CD4-positive, alpha-beta T cell treated with Interleukin-1 beta for 1 hour (primary cell): ENCODE data around the gene NSFL1C.

Source experiments
- DNase-seq, 2 donors: peaks; one replicate each; pipeline ENCODE4 v3.0.0-alpha.2; 2020 to 2022

Gene NSFL1C

DNA sequence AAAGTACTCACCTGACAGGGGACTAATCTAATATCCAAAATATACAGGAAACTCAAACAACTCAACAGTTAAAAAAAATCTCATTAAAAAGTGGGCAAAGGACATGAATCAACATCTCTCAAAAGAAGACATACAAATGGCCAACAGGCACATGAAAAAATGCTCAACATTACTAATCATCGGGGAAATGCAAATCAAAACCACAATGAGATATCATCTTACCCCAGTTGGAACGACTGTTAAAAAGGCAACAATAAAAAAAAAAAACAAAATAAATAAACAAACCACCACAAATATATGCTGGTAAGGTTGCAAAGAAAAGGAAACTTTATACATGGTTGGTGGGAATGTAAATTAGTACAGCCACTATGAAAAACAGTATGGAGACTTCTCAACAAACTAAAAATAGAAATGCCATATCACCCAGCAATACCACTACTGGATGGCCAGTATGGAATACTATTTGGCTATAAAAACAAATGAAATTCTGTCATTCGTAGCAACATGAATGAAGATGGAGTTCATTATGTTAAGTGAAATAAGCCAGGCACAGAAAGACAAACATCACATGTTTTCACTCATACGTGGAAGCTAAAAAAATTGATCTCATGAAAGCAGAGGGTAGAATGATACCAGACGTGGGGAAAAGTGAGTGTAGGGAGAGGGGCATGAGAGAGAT lies 17.9 kb upstream of the NSFL1C start:
- DNase-seq = no peak

DNA sequence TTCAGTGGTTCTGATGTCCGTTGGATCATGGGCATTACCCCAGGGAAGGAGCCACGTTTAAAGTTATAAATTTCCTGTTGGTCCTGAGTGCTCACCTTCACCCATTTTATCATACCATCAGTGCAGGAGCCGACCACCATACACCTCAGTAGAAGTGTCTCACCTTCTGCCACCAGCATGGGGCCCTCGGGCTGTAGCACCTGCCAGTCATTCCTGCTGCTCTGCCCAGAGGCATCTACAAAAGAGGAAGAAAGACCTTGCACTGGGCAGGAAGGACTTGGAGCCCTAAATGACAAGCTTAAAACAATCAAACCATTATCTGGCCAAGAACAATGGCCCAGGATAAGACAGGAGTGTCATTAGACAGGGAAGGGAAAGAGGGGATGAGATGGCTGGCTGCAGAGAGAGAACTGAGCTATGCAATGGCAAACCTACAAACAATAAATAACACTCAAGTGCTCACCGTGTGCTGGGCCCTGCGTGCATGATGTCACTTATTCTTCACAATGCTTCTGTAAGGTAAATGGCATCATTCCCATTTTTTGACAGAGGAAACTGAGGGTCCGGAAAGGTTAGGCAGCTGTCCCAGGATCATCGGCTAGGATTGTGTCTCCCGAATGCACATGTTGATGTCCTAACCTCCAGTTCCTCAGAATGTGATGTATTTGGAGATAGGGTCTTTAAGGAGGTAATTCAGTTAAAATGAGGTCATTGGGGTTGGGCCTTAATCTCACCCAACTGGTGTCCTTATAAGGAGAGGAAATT lies 13.4 kb upstream of the NSFL1C start:
- no peak for DNase-seq

DNA sequence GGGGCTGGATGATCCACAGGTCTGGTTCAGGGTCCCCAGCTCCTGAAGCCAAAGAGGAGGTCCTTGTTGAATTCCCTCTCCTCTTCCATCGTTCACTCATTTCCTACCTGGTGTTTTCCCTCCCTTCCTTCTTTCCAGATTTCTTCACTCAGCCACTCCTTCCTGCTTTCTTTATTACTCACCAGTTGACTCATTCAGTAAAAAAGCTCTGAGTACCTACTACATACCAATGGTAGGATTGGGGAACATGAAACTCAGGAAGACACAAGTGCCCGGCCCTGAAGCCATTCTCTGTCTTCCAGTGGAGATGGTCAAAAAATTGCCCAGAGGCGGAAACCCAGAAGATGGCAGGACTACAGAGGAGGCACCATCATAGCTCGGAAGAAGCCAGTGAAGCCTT lies 11.9 kb upstream of the NSFL1C start:
- no peak for DNase-seq

DNA sequence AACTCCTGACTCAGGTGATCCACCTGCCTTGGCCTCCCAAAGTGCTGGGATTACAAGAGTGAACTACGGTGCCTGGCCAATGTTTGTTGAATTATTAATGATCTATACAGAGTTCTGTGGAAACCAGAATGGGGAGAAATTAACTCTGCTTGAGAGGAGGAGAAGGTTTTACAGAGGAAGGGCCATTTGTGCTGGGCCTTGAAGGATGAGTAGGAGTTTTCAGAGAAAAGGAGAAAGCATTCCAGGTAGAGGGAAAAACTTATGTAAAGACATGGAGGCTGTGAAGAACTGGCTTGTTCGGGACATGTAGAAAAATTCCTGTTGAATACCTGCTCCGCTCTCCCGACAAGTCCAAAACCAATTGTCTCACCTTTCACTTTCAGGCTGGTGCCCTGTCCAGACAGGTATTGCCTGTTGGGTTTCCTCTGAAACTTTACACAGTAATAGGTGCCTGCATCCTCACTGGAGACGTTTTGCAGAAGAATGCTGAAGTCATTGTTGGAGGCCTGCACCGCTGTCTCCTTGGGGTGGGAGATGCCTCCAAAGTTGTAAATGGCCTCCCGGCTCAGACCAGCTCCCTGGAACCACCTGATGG lies 11.3 kb upstream of the NSFL1C start:
- DNase-seq = no peak

DNA sequence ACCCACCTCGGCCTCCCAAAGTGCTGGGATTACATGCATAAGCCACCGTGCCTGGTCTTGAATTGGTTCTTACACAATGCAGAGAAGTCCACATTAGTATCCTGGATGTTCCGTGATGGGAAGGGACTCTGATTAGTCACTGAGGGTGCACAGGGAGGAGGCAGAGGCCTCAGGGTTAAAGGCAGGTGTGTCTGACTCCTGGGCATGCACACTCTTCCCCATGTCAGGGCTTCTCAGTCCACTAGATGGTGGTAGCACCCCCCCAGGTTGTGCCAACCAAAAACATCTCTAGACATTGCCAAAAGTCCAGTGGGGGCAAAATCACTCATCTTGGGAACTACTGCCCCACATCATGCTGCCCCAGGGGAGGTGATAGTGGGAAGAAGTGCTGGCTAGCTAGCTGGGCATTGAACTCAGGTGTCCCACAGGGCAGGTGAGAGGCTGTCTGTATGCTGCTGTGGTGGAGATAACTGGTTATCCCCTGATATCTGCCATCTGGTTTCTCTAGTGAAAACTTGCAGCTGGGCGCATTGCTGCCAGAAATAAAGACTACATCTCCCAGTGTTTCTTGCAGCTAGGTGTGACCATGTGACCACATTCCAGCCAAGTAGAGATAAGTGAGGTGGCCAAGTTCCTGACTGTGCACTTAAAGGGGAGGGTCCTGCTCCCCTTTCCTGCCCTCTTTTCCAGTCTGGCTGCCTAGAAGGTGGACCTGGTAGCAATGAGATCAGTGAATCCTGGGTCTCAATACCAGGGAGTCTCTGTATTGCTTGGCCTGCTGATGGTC lies 8.4 kb upstream of the NSFL1C start:
- DNase-seq = no peak

DNA sequence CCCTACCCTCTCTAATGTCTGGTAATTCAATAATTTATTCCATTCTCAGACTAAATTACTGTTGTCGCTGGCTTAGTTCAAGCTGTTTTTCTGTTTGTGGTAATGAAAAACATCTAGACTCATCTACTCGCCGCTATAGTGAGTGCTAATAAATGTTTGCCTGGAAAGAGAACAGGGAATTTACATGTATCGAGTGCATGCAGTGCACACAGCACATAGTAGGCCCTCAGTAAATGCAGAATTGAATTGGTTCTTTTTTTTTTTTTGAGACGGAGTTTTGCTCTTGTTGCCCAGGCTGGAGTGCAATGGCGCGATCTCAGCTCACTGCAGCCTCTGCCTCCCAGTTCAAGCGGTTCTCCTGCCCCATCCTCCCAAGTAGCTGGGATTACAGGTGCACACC lies 7.7 kb upstream of the NSFL1C start:
- no peak for DNase-seq

DNA sequence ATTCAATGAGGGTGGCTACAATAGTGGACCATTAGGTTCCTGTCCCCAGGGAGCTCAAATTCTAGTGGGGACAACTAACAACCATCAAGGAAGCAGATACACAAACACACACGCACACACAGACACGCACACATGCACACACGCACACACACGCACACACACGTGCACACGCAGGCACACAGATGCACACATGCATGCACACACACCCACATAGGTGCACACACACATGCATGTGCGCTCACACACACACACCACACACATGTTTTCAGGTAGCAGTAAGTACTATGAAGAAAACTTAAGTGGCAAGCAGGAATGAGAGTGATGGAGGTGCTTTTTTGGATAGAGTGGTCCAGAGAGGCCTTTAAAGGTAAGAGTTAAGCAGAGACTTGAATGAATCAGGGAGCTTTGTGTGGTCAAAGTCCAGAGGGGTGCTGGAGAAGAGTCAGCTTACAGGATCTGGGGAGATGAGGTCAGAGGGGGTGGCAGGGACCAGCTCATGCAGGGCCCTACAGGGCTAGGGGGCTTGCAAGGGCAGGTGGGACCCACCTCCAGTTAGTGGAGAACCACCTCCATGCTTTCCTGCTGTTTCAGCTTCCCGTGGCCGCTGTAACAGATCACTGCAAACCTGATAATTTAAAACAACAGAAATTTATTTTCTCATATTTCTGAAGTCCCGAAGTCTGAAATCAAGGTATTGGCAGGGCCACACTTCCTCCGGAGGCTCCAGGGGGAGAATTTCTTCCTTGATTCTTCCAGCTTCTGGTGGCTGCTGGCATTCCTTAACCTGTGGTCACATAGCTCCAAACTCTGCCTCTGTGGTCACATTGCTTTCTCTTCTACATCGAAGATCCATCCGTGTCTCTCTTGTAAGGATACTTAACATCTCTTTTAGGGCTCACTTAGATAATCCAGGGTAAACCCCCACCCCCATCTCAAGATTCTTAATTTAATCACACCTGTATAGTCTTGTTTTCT lies 6.9 kb upstream of the NSFL1C start:
- DNase-seq = no peak

DNA sequence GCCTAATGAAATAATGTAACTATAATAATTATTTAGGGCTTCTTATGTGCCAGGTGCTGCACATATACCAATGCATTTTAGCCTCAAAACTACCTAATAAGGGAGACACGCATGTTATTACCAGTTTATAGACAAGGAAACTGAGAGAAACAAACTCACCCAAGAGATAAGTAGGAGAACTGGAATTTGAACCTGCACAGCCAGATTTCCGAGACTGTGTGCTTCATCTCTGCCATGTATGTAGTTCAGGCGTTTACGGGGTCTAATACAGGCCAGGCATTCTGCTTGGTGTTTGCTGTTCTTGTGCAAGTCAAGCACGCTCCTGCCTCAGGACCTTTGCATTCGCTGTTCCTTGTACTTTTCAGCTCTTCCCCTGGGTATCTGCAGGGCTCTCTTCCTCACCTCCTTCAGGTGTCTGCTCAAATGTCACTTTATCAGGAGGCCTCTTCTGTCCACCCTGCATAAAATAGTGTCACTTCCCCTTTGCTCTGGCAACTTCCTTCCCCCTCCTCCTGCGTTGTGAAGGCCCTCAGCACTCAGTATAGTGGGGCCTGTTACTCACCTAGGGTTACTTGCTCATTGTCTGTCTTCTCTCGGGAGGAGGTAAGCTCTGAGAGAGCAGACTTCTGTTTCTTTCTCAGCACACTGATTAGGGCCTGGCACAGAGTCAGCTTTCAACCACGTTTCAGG lies 6.1 kb upstream of the NSFL1C start:
- peak in 1 of 2 donors; percentile 35 for DNase-seq

DNA sequence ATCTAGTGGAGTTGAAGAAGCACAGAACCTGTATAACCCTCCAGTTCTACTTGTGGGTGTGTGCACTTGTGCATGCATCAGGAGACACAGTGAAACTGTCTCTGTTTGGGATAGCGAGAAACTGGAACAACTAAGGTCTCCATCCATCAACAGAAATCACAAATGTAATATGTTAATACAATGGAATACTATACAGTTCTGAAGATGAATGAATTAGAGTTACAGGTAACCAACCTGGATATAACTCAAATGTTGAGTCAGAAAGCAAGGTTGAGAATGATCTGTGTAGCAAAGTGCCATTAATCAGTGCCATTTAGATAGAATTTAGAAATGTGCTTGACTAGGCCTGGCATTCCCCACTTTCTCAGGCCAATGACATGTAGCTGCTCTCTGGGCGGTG lies 4.6 kb upstream of the NSFL1C start:
- DNase-seq = no peak

DNA sequence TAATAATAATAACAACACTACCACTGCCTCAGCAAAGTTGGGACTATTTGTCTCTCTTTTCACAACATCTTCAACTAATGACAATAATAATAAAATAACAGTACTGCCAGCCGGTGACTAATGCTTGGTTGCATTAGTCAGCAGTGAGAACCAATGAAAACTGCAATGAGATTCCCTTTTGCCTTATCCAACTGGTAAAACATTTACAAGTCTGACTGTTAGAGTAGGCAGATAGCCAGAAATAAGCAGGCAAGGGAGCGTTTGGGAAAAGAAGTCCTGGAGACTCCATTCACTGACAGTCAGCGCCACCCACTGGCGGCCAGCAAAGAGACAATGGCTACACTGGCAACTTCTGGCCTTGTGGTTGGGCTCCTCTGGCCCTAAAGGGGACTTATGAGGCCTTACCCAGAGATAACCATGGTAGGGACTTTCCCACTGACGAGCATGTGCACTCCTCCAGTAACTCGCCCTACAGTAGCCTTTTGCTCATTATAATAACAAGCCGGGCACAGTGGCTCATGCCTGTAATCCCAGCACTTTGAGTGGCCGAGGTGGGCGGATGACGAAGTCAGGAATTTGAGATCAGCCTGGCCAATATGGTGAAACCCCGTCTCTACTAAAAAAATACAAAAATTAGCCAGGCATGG lies 3.4 kb upstream of the NSFL1C start:
- DNase-seq = peak; percentile 17 to 29

DNA sequence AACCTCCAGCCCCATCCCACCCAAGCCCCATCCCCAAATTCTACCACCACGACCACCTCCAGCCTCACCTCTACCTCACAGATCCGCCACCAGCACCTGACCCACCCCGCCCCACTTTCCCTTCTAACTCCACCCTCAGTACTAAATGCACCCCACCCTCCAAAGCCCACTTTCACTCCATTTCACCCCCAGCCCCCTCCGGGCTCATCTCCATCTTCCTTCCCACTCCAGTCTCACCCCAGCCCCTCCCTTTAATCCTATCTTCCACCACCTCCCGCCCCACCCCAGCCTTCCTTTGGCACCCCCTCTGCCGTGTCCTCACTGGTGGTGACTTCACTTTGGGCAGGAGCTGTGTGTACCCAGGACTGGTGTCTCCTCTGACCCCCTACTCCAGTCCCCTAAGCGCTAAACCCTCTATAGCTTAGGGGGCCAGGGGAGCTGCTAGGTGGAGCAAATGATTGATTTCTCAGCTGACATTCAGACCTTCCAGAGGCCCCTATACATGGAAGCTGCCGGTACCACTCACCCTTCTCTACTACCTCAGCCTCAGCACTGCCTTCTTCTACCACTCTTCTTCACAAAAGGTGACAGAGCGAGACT lies 2.8 kb upstream of the NSFL1C start:
- DNase-seq = no peak

DNA sequence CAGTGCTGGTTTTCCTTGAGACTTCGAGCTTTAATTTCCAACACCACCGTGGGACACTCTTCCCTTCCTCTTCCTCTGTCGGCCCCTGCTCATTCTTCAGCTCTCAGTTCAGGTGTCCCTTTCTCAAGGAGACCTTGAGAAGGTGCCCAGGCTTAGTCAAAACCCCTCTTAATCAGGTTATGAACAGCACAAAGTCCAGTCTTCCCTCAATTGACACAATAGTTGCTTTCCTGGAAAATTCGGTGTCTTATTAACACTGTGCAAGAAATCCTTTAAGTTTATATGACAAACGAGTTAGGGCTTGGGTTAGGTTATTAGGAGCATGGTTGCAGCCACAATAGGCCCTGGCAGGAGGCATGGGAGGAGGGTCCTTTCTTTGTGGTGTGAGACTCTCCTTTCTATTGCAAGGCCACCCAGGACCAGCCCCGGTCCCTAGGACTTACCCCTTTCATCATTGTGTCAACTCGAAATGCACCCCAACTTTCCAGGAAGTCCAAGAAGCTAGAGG lies 1.5 kb upstream of the NSFL1C start:
- no peak for DNase-seq

DNA sequence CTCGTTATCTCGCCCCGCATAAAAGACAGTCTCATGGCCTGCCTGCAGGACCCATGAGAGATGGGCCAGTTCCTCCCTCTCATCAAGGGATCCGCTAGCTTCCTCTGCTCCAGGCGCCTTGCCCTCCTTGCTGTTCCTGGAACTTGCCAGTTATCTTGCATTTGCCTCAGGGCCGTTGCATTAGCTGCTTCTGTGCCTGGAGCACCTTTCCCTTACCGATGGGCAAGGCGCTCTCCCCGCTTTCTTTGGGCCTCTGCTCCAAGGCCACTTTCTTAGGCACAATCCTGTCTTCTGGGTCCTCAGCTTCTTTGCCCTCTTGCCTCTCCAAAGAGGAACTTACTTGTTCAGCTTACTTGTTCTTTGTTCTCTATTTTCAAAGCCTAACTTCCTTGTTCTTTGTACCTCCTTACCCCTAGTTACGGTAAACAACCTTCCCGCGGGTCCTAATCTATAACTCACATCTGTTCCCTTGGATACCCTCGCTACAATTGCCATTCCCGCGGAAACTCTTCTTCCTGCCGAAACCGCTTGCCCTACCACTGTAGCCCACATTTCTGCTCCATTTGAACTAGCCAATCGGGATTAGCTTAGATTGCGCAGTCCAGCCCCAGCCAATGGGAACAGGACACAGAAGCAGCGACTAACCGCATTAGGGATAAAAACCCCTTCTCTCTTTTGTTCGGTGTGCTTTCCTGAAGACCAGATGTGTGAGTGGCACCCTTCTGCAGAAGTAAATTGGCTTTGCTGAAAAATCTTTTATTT lies 887 bp upstream of the NSFL1C start:
- DNase-seq = peak; percentile 25 to 68

DNA sequence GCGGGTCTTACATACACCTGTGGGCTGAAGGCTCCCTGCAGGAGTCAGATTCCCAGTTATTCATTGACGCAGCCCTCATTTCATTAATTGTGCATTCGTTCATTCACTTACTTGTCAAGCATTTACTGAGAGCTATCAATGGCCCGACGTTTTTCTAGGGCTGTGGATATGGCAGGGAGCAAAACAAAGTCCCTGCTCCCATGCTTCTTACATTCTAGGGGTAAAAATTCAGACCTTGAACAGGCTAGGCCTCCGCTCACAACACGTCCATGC lies 369 bp upstream of the NSFL1C start:
- no peak for DNase-seq

DNA sequence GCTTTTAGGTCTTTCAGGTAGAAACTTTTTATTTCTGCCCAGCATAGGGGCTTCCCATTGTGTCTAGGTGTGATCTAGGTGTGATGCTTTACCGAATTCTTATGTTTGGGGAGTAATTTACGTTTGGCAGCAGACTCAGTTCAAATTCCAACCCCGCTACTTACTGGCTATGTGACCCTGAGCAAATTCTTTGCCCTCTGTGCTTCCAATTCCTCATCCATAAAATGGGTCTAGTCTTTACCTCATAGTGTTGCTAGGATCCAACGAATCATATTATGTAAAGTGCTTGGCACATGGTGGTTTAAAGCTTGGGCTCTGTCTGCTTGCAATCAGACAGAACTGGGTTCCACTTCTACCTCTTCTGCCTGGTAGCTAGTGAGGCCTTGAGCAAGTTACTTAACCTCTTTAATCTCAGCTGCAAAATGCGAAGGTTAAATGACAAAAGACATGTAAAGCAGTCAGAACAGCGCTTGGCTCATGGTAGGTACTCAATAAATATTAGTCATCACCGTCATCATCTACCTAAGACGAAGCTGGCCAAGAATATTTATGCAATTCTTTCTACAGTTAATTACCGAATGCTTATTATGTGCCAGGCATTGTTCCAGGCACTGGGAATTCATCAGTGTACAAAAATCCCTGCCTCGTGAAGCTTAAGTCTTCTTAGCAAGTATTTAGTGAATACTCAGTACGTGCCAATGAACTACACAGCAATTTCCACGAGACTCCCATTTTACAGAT lies 1.0 kb downstream of the NSFL1C start:
- no peak for DNase-seq

DNA sequence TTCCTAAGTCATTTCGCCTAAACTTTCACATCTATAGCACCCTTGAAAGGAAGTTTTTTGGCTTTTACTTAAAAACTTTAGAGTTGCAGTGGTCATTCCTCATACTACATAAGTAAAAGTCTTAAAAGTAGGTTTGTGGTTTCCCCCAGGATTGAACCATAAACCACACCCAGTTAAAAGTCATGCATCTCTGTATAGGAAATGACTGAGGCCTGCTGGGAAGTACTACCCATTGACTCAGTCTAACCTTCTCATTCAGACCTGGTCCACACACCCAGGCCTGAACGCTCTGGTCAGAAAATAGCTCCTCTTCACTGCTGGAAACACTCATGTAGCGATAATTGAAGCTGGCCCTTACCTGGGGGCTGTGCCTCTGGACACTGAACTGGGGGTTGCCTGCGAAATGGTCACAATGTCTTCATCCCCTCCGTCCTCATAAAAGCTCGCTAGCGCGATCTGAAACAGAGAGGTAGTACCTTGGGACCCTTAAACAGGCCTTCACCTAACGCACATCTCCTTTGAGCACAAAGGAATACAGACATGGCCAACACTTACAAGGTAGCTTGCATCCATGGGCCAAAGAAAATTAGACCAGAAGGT lies 2.6 kb downstream of the NSFL1C start:
- no peak for DNase-seq

DNA sequence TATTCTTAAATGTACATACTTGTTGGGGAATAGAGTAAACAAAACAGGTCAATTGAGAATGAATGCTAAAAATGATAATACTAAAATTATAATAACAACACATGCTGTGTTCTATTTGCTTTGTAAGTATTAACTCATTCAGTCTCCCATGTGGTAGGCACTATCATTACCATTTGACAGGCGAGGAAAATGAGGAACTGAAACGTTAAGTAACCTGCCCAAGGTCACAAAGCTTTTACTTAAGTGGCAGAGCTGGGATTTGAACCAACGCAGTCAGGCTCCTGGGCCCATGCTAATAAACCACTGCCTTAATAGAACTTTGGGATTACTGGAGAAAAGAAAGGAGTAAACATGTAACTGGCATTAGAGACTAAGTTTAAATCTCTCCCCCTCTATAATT lies 3.8 kb downstream of the NSFL1C start:
- DNase-seq = no peak

DNA sequence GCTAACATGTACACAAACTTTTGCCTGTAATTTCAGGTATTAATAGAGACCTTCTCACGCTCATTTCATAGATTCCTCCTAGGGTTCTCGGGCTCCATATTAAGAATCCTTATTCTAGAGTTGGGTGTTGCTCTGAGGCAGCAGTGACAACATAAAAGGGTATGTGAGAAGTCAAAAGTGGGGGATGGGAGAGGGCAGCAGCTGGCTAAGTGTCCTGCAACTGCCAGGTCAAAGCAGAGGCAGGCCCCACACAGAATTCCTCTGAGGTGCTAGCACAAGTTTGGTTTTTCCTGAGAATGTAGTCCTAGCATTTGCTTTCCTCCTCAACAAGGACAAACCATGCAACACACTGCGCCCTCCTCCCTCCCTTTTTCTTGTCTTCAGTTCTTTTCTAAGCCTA lies 4.6 kb downstream of the NSFL1C start:
- no peak for DNase-seq

DNA sequence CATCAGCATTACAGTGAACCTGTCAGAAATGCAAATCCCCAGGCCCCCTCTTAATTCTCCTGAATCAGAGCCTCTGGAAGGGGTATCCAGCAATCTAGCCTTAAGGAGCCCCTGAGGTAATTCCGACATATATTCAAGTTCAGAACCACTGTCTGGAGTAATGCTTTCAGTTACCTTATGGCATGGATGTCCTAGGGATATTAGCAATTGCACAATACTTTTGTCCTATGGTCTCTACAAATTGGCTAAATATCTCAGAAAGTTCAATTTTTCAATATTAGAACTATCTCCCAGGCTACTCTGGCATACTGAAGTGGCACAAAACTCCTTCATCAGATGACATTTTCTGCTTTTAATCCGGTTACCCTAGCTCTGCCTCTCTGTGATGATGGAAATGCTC lies 6.4 kb downstream of the NSFL1C start:
- DNase-seq = no peak
